ENCODE results near the gene SLC35A2. TPM values are rescaled to one million over a fixed set of nuclear protein-coding genes. Genes with fewer than 3 reads are reported as not detected.

SLC35A2 gene
- total and polyA plus RNA-seq, 2 experiments from 2014 or later = 40.8 to 95.9 TPM

- Histone ChIP-seq H3K36me3 (replicated peaks; ENCODE audit: insufficient read depth, low read depth) (no peaks in the 10 kb centered on the region), H3K27ac (no peak overlapping the region), H2AFZ (no peak overlapping the region), H3K4me2 (no peak overlapping the region), H3K27me3 (no peaks in the 10 kb centered on the region), H3K9me2 (replicated peaks; ENCODE audit: insufficient read depth) (no peaks in the 10 kb centered on the region), H4K20me1 (ENCODE audit: insufficient read depth, poor library complexity, severe bottlenecking) (no peaks in the 10 kb centered on the region), H3K4me3 (no peak overlapping the region), H3K9me3 (ENCODE audit: low read depth) (no peaks in the 10 kb centered on the region), H3K4me1 (ENCODE audit: insufficient read depth) (no peaks in the 10 kb centered on the region), H3K79me2 (peaks cover 18% of the 10 kb centered on the region)
- no peak for TF ChIP-seq EZH2phosphoT487 (IDR thresholded peaks at IDR 0.05; ENCODE audit: low read depth, severe bottlenecking, unreplicated experiment)
- TF ChIP-seq EZH2 (IDR thresholded peaks at IDR 0.05; ENCODE audit: borderline replicate concordance) = no peak
- no peak for TF ChIP-seq CTCF (IDR thresholded peaks at IDR 0.05; ENCODE audit: poor library complexity)
- DNase-seq (ENCODE audit: low spot score) = no peak
- WGBS (ENCODE audit: low lambda C conversion rate, missing lambda C conversion rate) = 92% methylated on average over 6 of the region's 6 CpGs
Measured at GRCh38 chrX:48903290-48903689, 8.2 kb downstream of the SLC35A2 start.

DNA sequence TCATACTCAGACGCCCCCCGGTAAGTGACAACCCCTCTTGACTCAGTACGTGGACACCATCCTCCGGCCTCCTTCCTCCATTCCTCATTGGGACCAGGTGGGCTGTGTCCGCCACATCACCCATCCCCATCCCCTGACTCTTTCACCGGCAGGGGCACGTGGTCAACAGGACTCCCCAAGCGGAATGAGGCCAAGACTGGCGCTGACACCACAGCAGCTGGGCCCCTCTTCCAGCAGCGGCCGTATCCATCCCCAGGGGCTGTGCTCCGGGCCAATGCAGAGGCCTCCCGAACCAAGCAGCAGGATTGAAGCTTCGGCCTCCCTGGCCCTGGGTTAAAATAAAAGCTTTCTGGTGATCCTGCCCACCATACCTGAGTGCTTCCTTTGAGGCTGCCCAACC is 8.7 kb downstream of the SLC35A2 start:
- H3K36me3 ChIP-seq (replicated peaks; ENCODE audit: insufficient read depth, low read depth) = no peaks in the 10 kb centered on the region
- no peak overlapping the region for H3K27ac ChIP-seq
- no peaks in the 10 kb centered on the region for H3K9me3 ChIP-seq (ENCODE audit: low read depth)
- no peak overlapping the region for H2AFZ ChIP-seq
- TF ChIP-seq EZH2phosphoT487 (IDR thresholded peaks at IDR 0.05; ENCODE audit: low read depth, severe bottlenecking, unreplicated experiment) (no peak), CTCF (IDR thresholded peaks at IDR 0.05; ENCODE audit: poor library complexity) (no peak), EZH2 (IDR thresholded peaks at IDR 0.05; ENCODE audit: borderline replicate concordance) (no peak)
- no peak for DNase-seq (ENCODE audit: low spot score)
- H3K4me3 ChIP-seq = no peak overlapping the region
- no peaks in the 10 kb centered on the region for H3K9me2 ChIP-seq (replicated peaks; ENCODE audit: insufficient read depth)
- no peaks in the 10 kb centered on the region for H4K20me1 ChIP-seq (ENCODE audit: insufficient read depth, poor library complexity, severe bottlenecking)
- H3K4me1 ChIP-seq (ENCODE audit: insufficient read depth) = no peaks in the 10 kb centered on the region
- WGBS (ENCODE audit: low lambda C conversion rate, missing lambda C conversion rate) = 90% methylated on average over 14 of the region's 14 CpGs
- no peaks in the 10 kb centered on the region for H3K27me3 ChIP-seq
- peaks cover 17% of the 10 kb centered on the region for H3K79me2 ChIP-seq
- H3K4me2 ChIP-seq = no peak overlapping the region

- Histone ChIP-seq H3K9me3 (ENCODE audit: low read depth) (no peaks in the 10 kb centered on the region), H2AFZ (no peak overlapping the region), H4K20me1 (ENCODE audit: insufficient read depth, poor library complexity, severe bottlenecking) (no peaks in the 10 kb centered on the region), H3K36me3 (replicated peaks; ENCODE audit: insufficient read depth, low read depth) (no peaks in the 10 kb centered on the region), H3K4me1 (ENCODE audit: insufficient read depth) (no peaks in the 10 kb centered on the region), H3K9me2 (replicated peaks; ENCODE audit: insufficient read depth) (no peaks in the 10 kb centered on the region), H3K4me2 (no peak overlapping the region), H3K4me3 (no peak overlapping the region), H3K27ac (no peak overlapping the region), H3K79me2 (peaks cover 17% of the 10 kb centered on the region), H3K27me3 (no peaks in the 10 kb centered on the region)
- DNase-seq (ENCODE audit: low spot score) = no peak
- no peak for TF ChIP-seq EZH2 (IDR thresholded peaks at IDR 0.05; ENCODE audit: borderline replicate concordance)
- TF ChIP-seq EZH2phosphoT487 (IDR thresholded peaks at IDR 0.05; ENCODE audit: low read depth, severe bottlenecking, unreplicated experiment) = no peak
- TF ChIP-seq CTCF (IDR thresholded peaks at IDR 0.05; ENCODE audit: poor library complexity) = no peak
- WGBS (ENCODE audit: low lambda C conversion rate, missing lambda C conversion rate) = 97% methylated on average over 20 of the region's 20 CpGs
Measured at GRCh38 chrX:48902135-48902534, 9.3 kb downstream of the SLC35A2 start.

DNA sequence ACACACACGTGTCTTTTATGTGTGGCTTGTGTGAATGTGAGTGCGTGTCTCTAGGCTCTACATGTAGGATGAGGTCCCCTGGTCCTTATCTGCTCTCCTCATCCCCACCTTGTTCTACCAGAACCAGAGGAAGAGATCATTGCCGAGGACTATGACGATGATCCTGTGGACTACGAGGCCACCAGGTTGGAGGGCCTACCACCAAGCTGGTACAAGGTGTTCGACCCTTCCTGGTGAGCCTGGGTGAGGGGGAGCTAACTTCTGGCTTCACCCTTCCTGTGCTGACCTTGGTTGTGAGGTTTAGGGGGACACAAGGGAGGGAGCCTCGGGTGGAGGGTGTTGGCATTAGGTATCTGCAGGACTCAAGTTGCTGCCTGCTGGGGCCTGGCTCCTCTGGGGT is 10.4 kb downstream of the SLC35A2 start:
- no peaks in the 10 kb centered on the region for H4K20me1 ChIP-seq (ENCODE audit: insufficient read depth, poor library complexity, severe bottlenecking)
- TF ChIP-seq EZH2 (IDR thresholded peaks at IDR 0.05; ENCODE audit: borderline replicate concordance) (no peak), CTCF (IDR thresholded peaks at IDR 0.05; ENCODE audit: poor library complexity) (no peak), EZH2phosphoT487 (IDR thresholded peaks at IDR 0.05; ENCODE audit: low read depth, severe bottlenecking, unreplicated experiment) (no peak)
- H3K9me2 ChIP-seq (replicated peaks; ENCODE audit: insufficient read depth) = no peaks in the 10 kb centered on the region
- H3K27me3 ChIP-seq = no peaks in the 10 kb centered on the region
- H3K9me3 ChIP-seq (ENCODE audit: low read depth) = no peaks in the 10 kb centered on the region
- H3K27ac ChIP-seq = no peak overlapping the region
- H3K36me3 ChIP-seq (replicated peaks; ENCODE audit: insufficient read depth, low read depth) = no peaks in the 10 kb centered on the region
- no peak overlapping the region for H2AFZ ChIP-seq
- no peaks in the 10 kb centered on the region for H3K4me1 ChIP-seq (ENCODE audit: insufficient read depth)
- DNase-seq (ENCODE audit: low spot score) = no peak
- H3K79me2 ChIP-seq = peaks cover 23% of the 10 kb centered on the region
- no peak overlapping the region for H3K4me3 ChIP-seq
- WGBS (ENCODE audit: low lambda C conversion rate, missing lambda C conversion rate) = 88% methylated on average over 7 of the region's 7 CpGs
- no peak overlapping the region for H3K4me2 ChIP-seq
